HCT116 (cell line): ENCODE measurements around the gene CAPN13. TPM values are rescaled to one million over a fixed set of nuclear protein-coding genes. Genes with fewer than 3 reads are reported as not detected.

ENCODE experiments used
- ATAC-seq: fragments of 200-7000 bp; cut with Tn5 transposase; 2 replicates; pipeline ENCODE4 v1.9.1; 2020; ENCODE audit warnings: mild to moderate bottlenecking, moderate library complexity
- BruUV-seq: library from RNA; stranded (reverse); fragments of 400-500 nt; replicated peaks from 2 replicates; lab custom pipeline; 2021; lab: Mats Ljungman, UMichigan
- CTCF ChIA-PET: fragments of 300-600 bp; sonication (Branson Sonifier 250); formaldehyde crosslinking; loops from one replicate; lab custom pipeline; 2021; ENCODE audit warnings: antibody characterized with exemption; lab: Charles Lee
- POLR2A ChIA-PET: fragments of 300-600, 350-600 bp; sonication (Branson Sonifier 250); formaldehyde crosslinking; loops from one replicate; lab custom pipeline; 2021; ENCODE audit warnings: antibody characterized with exemption; lab: Charles Lee
- RAD21 ChIA-PET, 2 experiments: fragments of 300-600 bp; sonication (Branson Sonifier 250); formaldehyde crosslinking; loops; one replicate each; lab custom pipeline; 2023; ENCODE audit warnings: low total read pairs in 2 of 2; ENCODE audit not compliant: uncharacterized antibody in 2 of 2, unreplicated experiment in 2 of 2, low non-redundant PET in 1 of 2; lab: Charles Lee
- DNase-seq: peaks from one replicate; pipeline ENCODE4 v3.0.0-alpha.2; 2010; ENCODE audit warnings: low read depth, low spot score
- H2AFZ ChIP-seq: fragments of 200-600 bp; shearing (Covaris generic), sonication (generic); 2 replicates; pipeline ENCODE4 v1.6.1; 2017; ENCODE audit warnings: low read depth, mixed run types, mixed read lengths, antibody characterized with exemption, low read length; ENCODE audit not compliant: poor library complexity, severe bottlenecking
- H3K27ac ChIP-seq: 2 replicates; pipeline ENCODE4 v1.5.1; 2012; ENCODE audit warnings: low read depth, low read length
- H3K27me3 ChIP-seq: fragments of 200-600 bp; sonication (generic); 2 replicates; pipeline ENCODE4 v1.6.1; 2016; ENCODE audit warnings: mixed run types, low read length, mixed read lengths; ENCODE audit not compliant: insufficient read depth
- H3K36me3 ChIP-seq, 2 experiments: fragments of 200-500 bp in 1 of 2; fragments of 200-600 bp in 1 of 2; sonication (Bioruptor generic) in 1 of 2; sonication (generic) in 1 of 2; 2 replicates each; pipeline versions ENCODE4 v1.5.1 to v1.6.1; 2014 to 2016; ENCODE audit warnings: low read length in 2 of 2, inconsistent platforms in 1 of 2, mixed read lengths in 1 of 2, mixed run types in 1 of 2; ENCODE audit not compliant: insufficient read depth in 2 of 2, control insufficient read depth in 1 of 2
- H3K4me1 ChIP-seq, 2 experiments: fragments of 200-600 bp in 1 of 2; sonication (generic) in 1 of 2; 2 replicates each; pipeline versions ENCODE4 v1.5.1 to v1.6.1; 2012 to 2017; ENCODE audit warnings: low read length in 2 of 2, inconsistent platforms in 1 of 2, mild to moderate bottlenecking in 1 of 2, mixed read lengths in 1 of 2, mixed run types in 1 of 2, moderate library complexity in 1 of 2; ENCODE audit not compliant: insufficient read depth in 2 of 2, control insufficient read depth in 1 of 2
- H3K4me2 ChIP-seq: fragments of 200-600 bp; sonication (generic); 2 replicates; pipeline ENCODE4 v1.6.1; 2017; ENCODE audit warnings: mixed run types, low read length, mixed read lengths
- H3K4me3 ChIP-seq, 2 experiments: fragments of 200-600 bp in 1 of 2; sonication (generic) in 1 of 2; replicated peaks in 1 of 2; 2 replicates each; pipeline ENCODE4 v1.5.1; 2011 to 2016; ENCODE audit warnings: low read length in 2 of 2, control low read depth in 1 of 2, low read depth in 1 of 2, mild to moderate bottlenecking in 1 of 2, mixed read lengths in 1 of 2, mixed run types in 1 of 2
- H3K79me2 ChIP-seq: fragments of 200-600 bp; sonication (generic); 2 replicates; pipeline ENCODE4 v1.6.1; 2017; ENCODE audit warnings: mild to moderate bottlenecking, mixed run types, low read length, moderate library complexity, mixed read lengths; ENCODE audit not compliant: insufficient read depth
- H3K9ac ChIP-seq: fragments of 200-600 bp; sonication (generic); 2 replicates; pipeline ENCODE4 v1.6.1; 2016; ENCODE audit warnings: low read length, mixed read lengths
- H3K9me2 ChIP-seq: fragments of 200-600 bp; sonication (generic), shearing (Covaris generic); 2 replicates; pipeline ENCODE4 v1.6.1; 2017; ENCODE audit warnings: mixed run types, mild to moderate bottlenecking, moderate library complexity; ENCODE audit not compliant: insufficient read depth
- H3K9me3 ChIP-seq, 2 experiments: fragments of 200-500 bp in 1 of 2; fragments of 200-600 bp in 1 of 2; sonication (Bioruptor generic) in 1 of 2; sonication (generic) in 1 of 2; 2 replicates each; pipeline ENCODE4 v1.6.1; 2014 to 2017; ENCODE audit warnings: low read length in 2 of 2, mixed read lengths in 2 of 2, inconsistent platforms in 1 of 2, low read depth in 1 of 2, mild to moderate bottlenecking in 1 of 2, mixed run types in 1 of 2, moderate library complexity in 1 of 2; ENCODE audit not compliant: control insufficient read depth in 1 of 2, insufficient read depth in 1 of 2
- H4K20me1 ChIP-seq: fragments of 200-600 bp; sonication (generic), shearing (Covaris generic); 2 replicates; pipeline ENCODE4 v1.6.1; 2017; ENCODE audit warnings: mixed run types, mild to moderate bottlenecking, moderate library complexity; ENCODE audit not compliant: insufficient read depth
- CBX3 ChIP-seq: IDR thresholded peaks from 2 replicates; pipeline ENCODE4 v1.6.1; 2012; ENCODE audit warnings: low read depth
- EGR1 ChIP-seq: IDR thresholded peaks from 2 replicates; pipeline ENCODE4 v1.6.1; 2012; ENCODE audit warnings: low read depth
- ELF1 ChIP-seq: IDR thresholded peaks from 2 replicates; pipeline ENCODE4 v1.6.1; 2012; ENCODE audit warnings: low read depth, borderline replicate concordance
- JUND ChIP-seq: IDR thresholded peaks from 2 replicates; pipeline ENCODE4 v1.6.1; 2012
- POLR2AphosphoS5 ChIP-seq: IDR thresholded peaks from 2 replicates; pipeline ENCODE4 v1.6.1; 2011; ENCODE audit warnings: mild to moderate bottlenecking, low read depth, low read length, moderate library complexity
- SIN3A ChIP-seq: IDR thresholded peaks from 2 replicates; pipeline ENCODE4 v1.6.1; 2012; ENCODE audit warnings: low read depth
- SP1 ChIP-seq: IDR thresholded peaks from 2 replicates; pipeline ENCODE4 v1.6.1; 2012; ENCODE audit warnings: low read depth
- TCF7L2 ChIP-seq: IDR thresholded peaks from 2 replicates; pipeline ENCODE4 v1.7.0; 2011; ENCODE audit warnings: borderline replicate concordance, inconsistent platforms; ENCODE audit not compliant: insufficient read depth, insufficient read length; ENCODE audit errors: extremely low read depth
- ZBTB33 ChIP-seq: IDR thresholded peaks from 2 replicates; pipeline ENCODE4 v1.6.1; 2011; ENCODE audit warnings: mild to moderate bottlenecking, low read length, moderate library complexity; ENCODE audit not compliant: insufficient replicate concordance; ENCODE audit errors: extremely low read depth
- ZFX ChIP-seq: fragments of 450-650 bp; IDR thresholded peaks from 2 replicates; pipeline ENCODE4 v1.6.1; 2017
- intact Hi-C: fragments of 100-400 bp; cut with micrococcal nuclease; formaldehyde crosslinking; loops from 2 replicates; pipeline ENCODE4 v1.10.0; 2022
- total RNA-seq: library from RNA; stranded (reverse); gene quantifications from one replicate; pipeline ENCODE4 v1.2.1, GENCODE V29; 2021; ENCODE audit not compliant: unreplicated experiment
- TF ChIP-seq, protein P1 (sequence below): IDR thresholded peaks from 2 replicates; pipeline ENCODE4 v1.6.1; 2012; ENCODE audit warnings: low read depth
- TF ChIP-seq, protein P2 (sequence below), 3 experiments: fragments of 200-600 bp in 1 of 3; sonication (generic) in 1 of 3; IDR thresholded peaks in 2 of 3; conservative IDR thresholded peaks in 1 of 3; 2 replicates each; pipeline ENCODE4 v1.5.1; 2012 to 2017; ENCODE audit warnings: low read depth in 2 of 3, low read length in 2 of 3, antibody characterized with exemption in 1 of 3, borderline replicate concordance in 1 of 3, control low read depth in 1 of 3, mild to moderate bottlenecking in 1 of 3, mixed read lengths in 1 of 3, mixed run types in 1 of 3, moderate library complexity in 1 of 3; ENCODE audit not compliant: insufficient read depth in 1 of 3

The CAPN13 gene
- total RNA-seq, 1 experiment from 2014 or later = 0.25 TPM

- RAD21 ChIA-PET = no interaction called here
- H3K27ac ChIP-seq = no peak overlapping the region
- no peaks in the 10 kb centered on the region for H3K36me3 ChIP-seq
- no peak overlapping the region for H3K9ac ChIP-seq
- CTCF ChIA-PET = interaction anchor here (1.6 to 3.7 kb wide), 2 partner anchors 502 to 546 kb away, joined by 6 to 152 read pairs; no protein-coding TSS in a partner anchor
- no peaks in the 10 kb centered on the region for H3K4me1 ChIP-seq
- BruUV-seq = no TSS peak
- H3K27me3 ChIP-seq = no peaks in the 10 kb centered on the region
- DNase-seq = no peak
- H3K4me2 ChIP-seq = no peak overlapping the region
- no peak overlapping the region for H2AFZ ChIP-seq
- POLR2A ChIA-PET = no interaction called here
- no peaks in the 10 kb centered on the region for H3K79me2 ChIP-seq
- H4K20me1 ChIP-seq = no peaks in the 10 kb centered on the region
- no peak for TF ChIP-seq ELF1
- TF ChIP-seq, all 23 proteins: peak for 0
- no peaks in the 10 kb centered on the region for H3K9me2 ChIP-seq
- intact Hi-C loops = loop anchor here (10.0 kb wide), 2 partner anchors 725 to 1125 kb away; no protein-coding TSS in a partner anchor
- ATAC-seq = no peak
- H3K9me3 ChIP-seq = peaks cover 3% of the 10 kb centered on the region in 2 experiments; a peak in 1 of 4 replicates
- no peak overlapping the region for H3K4me3 ChIP-seq
Measured at GRCh38 chr2:30710016-30710415, 97.2 kb downstream of the CAPN13 start.

DNA sequence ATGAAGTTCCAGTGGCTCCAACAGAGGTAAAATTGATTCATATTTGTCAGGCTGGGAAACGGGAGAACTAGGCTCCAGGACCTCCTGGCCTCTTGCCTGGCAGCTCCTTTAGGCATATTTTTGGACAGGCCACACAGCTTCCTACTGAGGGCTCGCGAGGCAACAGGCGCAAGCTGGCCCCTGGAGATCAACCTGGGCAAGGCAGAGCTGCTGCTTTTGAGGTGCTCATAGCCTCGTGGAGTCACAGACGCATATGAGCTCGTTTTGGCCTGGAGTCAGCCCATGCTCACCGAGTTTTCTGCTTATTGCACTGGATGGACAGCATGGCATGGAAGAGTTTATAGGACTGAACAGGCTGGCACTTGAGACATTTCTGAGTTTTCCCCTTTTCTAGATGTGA, 97.7 kb downstream of the CAPN13 start:
- RAD21 ChIA-PET = no interaction called here
- BruUV-seq = no TSS peak
- no peaks in the 10 kb centered on the region for H3K9me2 ChIP-seq
- H2AFZ ChIP-seq = no peak overlapping the region
- H3K4me2 ChIP-seq = no peak overlapping the region
- no peak overlapping the region for H3K4me3 ChIP-seq
- CTCF ChIA-PET = interaction anchor here (0.9 to 3.7 kb wide), 3 partner anchors 460 to 545 kb away, joined by 3 to 152 read pairs (median 6); no protein-coding TSS in a partner anchor
- intact Hi-C loops = no loop called here
- DNase-seq (no peak), ATAC-seq (no peak)
- H4K20me1 ChIP-seq = no peaks in the 10 kb centered on the region
- TF ChIP-seq ZFX (no peak), TCF7L2 (no peak), SP1 (no peak), EGR1 (no peak), SIN3A (no peak), JUND (no peak), CBX3 (no peak), POLR2AphosphoS5 (no peak), ELF1 (no peak), ZBTB33 (no peak)
- TF ChIP-seq, protein P1, sequence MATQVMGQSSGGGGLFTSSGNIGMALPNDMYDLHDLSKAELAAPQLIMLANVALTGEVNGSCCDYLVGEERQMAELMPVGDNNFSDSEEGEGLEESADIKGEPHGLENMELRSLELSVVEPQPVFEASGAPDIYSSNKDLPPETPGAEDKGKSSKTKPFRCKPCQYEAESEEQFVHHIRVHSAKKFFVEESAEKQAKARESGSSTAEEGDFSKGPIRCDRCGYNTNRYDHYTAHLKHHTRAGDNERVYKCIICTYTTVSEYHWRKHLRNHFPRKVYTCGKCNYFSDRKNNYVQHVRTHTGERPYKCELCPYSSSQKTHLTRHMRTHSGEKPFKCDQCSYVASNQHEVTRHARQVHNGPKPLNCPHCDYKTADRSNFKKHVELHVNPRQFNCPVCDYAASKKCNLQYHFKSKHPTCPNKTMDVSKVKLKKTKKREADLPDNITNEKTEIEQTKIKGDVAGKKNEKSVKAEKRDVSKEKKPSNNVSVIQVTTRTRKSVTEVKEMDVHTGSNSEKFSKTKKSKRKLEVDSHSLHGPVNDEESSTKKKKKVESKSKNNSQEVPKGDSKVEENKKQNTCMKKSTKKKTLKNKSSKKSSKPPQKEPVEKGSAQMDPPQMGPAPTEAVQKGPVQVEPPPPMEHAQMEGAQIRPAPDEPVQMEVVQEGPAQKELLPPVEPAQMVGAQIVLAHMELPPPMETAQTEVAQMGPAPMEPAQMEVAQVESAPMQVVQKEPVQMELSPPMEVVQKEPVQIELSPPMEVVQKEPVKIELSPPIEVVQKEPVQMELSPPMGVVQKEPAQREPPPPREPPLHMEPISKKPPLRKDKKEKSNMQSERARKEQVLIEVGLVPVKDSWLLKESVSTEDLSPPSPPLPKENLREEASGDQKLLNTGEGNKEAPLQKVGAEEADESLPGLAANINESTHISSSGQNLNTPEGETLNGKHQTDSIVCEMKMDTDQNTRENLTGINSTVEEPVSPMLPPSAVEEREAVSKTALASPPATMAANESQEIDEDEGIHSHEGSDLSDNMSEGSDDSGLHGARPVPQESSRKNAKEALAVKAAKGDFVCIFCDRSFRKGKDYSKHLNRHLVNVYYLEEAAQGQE = no peak
- TF ChIP-seq, protein P2, sequence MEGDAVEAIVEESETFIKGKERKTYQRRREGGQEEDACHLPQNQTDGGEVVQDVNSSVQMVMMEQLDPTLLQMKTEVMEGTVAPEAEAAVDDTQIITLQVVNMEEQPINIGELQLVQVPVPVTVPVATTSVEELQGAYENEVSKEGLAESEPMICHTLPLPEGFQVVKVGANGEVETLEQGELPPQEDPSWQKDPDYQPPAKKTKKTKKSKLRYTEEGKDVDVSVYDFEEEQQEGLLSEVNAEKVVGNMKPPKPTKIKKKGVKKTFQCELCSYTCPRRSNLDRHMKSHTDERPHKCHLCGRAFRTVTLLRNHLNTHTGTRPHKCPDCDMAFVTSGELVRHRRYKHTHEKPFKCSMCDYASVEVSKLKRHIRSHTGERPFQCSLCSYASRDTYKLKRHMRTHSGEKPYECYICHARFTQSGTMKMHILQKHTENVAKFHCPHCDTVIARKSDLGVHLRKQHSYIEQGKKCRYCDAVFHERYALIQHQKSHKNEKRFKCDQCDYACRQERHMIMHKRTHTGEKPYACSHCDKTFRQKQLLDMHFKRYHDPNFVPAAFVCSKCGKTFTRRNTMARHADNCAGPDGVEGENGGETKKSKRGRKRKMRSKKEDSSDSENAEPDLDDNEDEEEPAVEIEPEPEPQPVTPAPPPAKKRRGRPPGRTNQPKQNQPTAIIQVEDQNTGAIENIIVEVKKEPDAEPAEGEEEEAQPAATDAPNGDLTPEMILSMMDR (IDR thresholded peaks at IDR 0.05 in 2 of 3, conservative IDR thresholded peaks at IDR 0.05 in 1 of 3; ENCODE audit: borderline replicate concordance in 1 of 3, insufficient read depth in 1 of 3, low read depth in 2 of 3, low read length in 2 of 3) = no peak
- H3K9me3 ChIP-seq = peaks cover 3% of the 10 kb centered on the region in 2 experiments; a peak in 1 of 4 replicates
- H3K27ac ChIP-seq = no peak overlapping the region
- no peak overlapping the region for H3K9ac ChIP-seq
- no peaks in the 10 kb centered on the region for H3K36me3 ChIP-seq
- POLR2A ChIA-PET = no interaction called here
- no peaks in the 10 kb centered on the region for H3K79me2 ChIP-seq
- H3K4me1 ChIP-seq = no peaks in the 10 kb centered on the region
- H3K27me3 ChIP-seq = no peaks in the 10 kb centered on the region
